ENCODE results near the gene MGAT5.

MGAT5 gene

DNA sequence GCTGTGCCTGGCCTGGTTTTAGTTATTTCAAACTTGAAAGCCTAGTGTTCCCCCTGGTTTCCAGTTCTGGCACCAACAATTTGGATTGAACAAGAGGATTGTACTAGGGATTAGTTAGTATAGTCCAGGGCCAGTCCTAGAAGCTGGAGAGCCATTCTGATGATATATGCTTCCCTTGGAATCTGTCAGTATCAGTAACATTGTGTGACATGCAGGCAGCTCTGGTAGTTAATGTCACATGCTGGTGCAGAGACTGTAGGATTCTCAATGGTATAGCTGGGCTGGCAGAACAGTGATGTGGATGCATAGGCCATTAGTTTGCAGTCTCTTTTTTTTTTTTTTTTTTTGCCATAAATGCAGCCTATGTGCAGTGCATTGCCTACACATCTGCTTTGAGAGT, 3.6 kb downstream of the MGAT5 start:
- DNase-seq = no peak

DNA sequence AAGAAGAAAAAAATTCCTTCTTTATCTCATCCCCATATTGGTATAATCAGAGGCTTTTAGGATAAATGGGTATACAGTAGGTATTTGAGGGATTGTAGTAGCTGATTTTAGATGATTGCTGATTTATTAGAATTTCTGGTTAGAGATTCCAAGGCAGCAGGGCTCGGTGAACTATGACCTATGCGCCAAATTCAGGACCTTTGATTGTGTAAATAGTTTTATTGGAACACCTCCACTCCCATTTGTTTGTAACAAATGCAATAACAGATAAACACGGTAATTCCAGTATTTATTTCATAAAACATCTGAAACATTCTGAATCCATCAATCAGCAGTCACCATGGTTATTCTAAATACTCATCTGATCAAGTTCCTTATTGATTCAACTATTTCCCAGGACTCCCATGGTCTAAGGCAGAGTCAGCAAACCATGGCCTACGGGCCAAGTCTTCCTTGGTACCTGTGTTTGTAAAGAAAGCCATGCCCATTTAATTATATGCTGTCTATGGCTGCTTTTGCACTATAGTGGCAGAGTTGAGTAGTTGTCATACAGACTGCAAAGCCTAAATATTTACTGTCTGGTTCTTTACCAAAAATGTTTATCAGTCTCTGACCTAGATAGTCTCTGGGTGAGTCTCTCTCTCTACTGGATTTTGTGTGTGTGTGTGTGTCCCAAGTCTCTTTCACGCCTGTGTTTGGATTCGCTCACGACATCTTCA, 4.3 kb downstream of the MGAT5 start:
- no peak for DNase-seq

DNA sequence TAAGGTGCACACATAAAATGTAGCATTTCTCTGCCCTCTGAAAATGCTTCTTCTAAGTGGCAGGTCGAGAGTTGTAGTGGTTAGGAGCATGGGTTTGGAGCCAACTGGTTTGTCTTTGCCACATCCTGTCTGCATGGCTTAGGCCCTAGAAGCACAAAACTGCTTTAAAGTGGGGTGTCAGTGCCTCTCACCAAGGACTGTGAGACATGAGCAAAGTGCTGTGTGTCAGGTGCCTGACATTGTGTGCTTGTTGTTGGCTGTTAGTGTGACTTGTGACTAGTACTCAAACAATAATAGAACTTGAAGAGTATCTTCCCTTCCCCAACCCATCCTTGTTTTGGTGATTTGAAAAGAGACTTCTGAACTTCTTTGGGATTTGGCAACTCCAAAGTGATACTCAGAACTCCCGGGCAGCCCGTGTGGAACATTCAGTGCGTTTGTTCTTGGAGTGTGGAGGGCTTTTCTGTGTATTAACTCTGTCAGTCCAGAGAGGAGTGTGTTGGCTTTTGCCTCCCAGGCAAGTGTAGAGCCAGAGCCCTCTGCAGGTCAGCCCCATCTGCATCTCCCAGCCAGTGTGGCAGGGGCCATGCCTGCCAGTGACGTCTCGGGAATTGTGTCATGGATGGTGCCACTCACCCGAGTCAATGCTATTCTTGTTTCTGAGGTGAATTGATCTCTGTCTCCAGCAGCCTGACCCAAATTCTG, 5.0 kb downstream of the MGAT5 start:
- DNase-seq = peak; percentile 21

DNA sequence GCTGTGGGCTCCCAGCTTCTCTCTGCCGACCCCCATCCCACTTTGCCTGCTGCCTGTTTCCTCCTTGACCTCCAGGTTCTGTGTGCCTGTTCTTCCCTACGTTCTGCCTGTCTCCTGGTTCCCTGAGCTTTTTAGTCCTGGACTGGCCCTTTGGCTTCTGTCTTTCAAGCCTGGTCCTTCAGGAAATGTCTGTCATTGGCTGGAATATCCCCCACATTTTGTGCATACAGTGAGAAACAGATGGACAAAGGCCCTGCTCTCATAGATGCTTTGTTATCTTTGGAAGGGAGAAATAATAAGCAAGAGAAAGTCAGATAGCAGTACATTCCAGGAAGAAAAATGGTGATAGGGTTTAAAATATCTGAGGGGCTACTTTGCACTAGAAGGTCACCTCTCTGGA, 5.7 kb downstream of the MGAT5 start:
- DNase-seq = no peak

- no peak for DNase-seq
These were observed 6.1 kb downstream of the MGAT5 start for GRCh38 chr2:134259994-134260393.

DNA sequence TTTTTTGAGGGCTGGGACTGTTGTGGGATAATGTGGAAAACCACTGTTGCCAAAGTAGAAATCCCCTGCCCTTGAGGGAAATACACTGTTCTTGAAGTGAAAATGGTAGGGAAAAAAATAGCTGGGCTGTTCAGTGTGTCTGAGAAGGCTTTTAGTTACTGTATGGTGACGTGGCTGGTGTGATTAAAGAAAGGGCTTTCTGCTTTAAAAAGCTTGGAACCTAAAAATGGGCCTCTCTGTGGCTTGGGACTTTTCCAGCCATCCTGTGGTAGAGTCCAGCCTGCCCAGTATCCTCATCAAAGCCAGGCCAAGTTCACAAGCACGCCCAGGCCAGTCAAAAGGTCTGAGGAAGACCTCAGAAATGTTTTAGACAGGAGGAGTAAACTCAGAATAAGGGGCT, 6.8 kb downstream of the MGAT5 start:
- no peak for DNase-seq

DNA sequence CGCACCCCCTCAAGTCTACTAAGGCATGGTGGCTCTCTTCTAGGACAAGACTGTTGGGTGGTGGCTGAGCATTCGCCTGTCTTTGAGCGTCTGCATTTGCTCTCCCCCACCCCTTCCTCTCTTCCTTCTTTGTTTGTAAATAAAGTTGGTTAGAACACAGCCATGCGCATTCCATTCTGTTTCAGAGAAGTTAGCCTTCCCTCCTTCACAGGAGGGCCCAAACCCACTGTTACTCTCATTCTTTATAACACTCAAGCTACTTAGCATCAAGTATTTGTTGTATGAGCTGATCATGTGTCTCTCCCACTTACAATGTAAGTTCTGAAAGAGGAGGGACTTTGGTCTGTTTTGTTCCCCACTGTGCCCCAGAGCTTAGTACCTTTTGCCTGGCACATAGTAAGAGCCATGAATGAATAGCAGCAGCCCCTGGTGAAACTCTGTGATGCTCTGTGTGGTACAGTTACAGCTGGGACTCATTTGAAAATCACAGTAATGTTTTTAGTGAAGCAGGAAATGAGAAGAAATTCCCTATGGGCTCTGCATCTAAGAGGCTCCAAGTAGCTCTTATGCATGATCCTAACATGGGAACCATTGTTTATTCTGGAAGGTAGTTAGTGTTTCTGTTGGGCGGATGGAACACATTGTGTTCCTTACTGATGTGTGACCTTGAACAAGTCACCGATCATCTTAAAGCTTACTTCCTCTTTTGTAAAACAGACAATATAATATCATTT, 7.7 kb downstream of the MGAT5 start:
- no peak for DNase-seq

- DNase-seq = no peak
These were observed 8.8 kb downstream of the MGAT5 start for GRCh38 chr2:134262684-134263083.

DNA sequence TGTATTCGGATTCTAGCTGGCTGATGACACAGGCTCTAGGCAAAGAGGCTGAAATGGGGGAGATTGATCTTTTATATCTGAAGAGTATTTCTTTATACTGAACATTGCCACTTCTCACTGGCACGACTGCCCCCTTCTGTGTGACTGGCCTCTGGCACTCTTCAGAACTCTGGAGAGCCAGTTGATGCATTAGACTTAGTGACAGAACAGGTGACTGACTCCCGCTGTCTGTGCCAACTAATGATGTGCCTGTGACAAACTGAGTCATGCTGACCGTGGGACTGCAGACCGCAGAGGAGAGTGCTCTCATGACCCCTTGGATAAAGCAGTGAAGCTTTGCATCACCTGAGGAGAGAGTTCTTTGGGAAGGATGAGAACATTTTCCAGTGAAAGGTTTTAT, 14.4 kb downstream of the MGAT5 start:
- DNase-seq = no peak

DNA sequence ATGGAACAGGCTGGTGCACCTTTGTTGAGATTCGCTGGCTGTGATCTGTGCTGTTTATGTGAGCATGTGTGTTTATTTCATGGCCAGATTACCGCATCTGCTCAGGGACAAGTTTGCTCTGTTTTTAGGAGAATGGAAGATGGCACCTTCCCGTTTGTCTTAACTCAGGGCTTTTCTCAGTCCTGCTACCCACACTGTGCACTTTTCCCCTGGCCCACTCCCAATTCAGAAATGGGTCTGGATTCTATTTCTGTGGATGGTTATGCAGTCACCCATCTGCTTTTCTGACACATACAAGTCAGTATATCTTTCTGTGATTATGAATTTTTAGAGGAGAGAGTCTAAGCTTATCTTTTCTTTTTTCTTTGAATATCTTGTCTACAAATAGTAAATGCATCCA, 15.4 kb downstream of the MGAT5 start:
- DNase-seq = no peak

- no peak for DNase-seq
These were observed 16.3 kb downstream of the MGAT5 start for GRCh38 chr2:134269972-134270735.

DNA sequence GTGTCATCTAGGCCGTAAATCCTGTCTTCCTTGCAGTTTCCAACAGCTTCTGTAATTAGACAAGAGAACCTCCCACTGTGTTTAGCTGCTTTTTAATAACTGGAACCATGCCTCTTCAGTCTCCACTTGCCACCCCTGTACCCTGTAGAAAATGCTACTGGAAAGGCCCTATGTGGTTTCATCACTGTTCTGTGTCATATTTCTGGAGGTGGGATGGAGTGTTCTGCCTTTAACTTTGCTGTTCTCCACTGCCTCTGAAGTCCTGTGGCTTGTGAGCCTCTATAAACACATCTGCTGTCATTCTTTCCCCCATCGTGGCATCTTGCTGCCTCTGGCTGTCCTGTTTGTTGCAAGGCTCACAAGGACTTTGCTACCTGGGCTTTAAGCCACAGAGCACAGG, 17.9 kb downstream of the MGAT5 start:
- DNase-seq = no peak

GRCh38 chr2:134272806-134273205, 18.9 kb downstream of the MGAT5 start:
- no peak for DNase-seq

- no peak for DNase-seq
These were observed 19.5 kb downstream of the MGAT5 start for GRCh38 chr2:134273256-134273983.

DNA sequence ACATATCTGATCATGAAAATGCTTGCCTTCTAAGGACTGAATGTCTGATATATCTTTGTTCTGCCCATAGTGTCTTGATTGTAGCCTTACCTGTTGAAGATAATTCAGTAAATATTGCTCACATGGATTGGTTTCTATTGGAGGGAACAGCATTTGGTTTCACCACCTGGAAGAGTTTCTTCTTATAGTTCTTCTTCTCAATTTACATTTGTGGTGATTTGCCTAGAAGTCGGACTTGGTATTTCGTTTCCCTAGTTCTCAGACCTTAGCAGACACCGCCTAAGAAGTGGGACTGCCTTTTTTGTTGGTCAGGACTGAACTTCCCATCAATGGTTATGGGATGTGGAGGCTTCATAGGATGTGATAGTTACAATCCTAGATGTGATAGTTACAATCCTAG, 20.2 kb downstream of the MGAT5 start:
- DNase-seq = no peak

DNA sequence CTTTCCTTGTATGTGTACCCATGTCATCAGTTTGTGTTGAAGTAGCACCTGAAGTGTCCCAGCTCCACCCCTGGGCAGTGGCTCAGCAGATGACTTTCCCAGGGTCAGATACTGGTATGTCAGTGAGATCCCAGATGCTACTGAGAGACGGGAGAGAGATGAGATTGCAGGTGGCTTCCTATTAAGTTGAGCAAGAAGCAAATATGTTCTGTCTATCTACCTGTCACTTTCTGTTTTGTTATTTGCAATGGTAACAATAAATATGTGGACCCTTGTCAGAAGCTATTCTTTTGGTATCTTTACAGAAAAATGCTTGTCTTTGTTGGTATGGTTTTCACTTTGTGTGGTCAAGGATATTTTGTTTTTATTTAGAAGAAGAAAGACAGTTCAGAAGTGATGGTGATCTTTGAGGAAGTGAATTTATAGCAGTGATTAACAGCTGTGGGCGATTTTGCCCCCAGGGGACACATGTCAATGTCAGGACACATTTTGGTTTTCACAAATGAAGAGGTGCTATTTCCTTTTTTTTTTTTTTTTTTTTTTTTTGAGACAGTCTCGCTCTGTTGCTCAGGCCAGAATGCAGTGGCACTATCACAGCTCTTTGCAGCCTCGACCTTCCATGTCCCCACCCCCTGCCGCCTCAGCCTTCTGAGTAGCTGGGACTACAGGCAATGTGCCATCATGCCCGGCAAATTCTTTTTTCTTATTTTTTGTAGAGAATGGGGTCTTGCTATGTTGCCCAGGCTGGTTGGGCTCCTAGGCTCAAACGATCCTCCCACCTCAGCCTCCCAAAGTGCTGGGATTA, 21.4 kb downstream of the MGAT5 start:
- no peak for DNase-seq

GRCh38 chr2:134276381-134277172, 22.7 kb downstream of the MGAT5 start:
- no peak for DNase-seq

DNA sequence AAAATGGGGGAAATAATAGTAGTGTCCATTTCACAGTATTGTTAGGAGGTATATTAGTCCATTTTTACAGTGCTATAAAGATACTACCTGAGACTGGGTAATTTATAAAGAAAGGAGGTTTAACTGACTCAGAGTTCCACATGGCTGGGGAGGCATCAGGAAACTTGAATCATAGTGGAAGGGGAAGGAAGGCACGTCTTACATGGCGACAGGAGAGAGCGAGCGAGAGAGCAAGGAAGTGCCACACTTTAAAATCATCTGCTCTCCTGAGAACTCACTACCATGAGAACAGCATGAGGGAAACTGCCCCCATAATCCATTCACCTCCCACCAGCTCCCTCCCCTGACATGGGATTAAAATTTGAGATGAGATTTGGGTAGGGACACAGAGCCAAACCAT, 23.4 kb downstream of the MGAT5 start:
- DNase-seq = no peak

- DNase-seq = no peak
These were observed 24.7 kb downstream of the MGAT5 start for GRCh38 chr2:134278553-134278952.

GRCh38 chr2:134279417-134279816, 25.5 kb downstream of the MGAT5 start:
- no peak for DNase-seq

DNA sequence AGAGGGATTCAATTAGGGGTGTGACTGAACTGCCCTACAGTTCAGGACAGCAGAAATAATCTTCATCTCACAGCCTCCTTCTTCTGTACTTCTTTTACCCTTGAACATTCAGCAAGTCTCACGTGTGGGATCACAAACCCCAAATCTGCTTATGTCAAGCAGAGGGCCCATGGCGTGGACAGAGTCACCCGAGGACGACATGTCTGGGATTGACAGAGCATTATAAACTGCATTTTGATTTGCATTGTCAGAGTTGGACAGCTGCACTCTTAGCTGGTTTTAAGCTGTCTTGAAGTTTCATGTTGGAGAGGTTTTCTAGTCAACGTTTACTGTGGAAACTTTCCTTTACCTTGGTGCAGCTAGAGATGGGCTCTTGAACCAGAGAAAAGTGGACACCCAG, 26.4 kb downstream of the MGAT5 start:
- DNase-seq = no peak

Measured in activated T-cell treated with anti-CD3 and anti-CD28 coated beads for 4 hours (primary cell).